Upper lobe of left lung (tissue), 4 donors: ENCODE data around the gene COL28A1.

ENCODE experiments used
- CTCF ChIP-seq, 6 experiments: fragments of 450-650 bp in 4 of 6; fragments of 200-600 bp in 2 of 6; sonication (generic) in 2 of 6; IDR thresholded peaks; one replicate each; pipeline ENCODE4 v1.5.1; 2016 to 2019; ENCODE audit warnings: antibody characterized with exemption in 6 of 6
- EP300 ChIP-seq, 4 donors: sonication (generic); formaldehyde crosslinking; IDR thresholded peaks; one replicate each; pipeline ENCODE4 v1.5.1; 2017; ENCODE audit warnings: antibody characterized with exemption in 4 of 4, control low read depth in 2 of 4
- POLR2A ChIP-seq, 4 donors: fragments of 450-650 bp; IDR thresholded peaks; one replicate each; pipeline ENCODE4 v1.5.1; 2016 to 2017; ENCODE audit warnings: antibody characterized with exemption in 4 of 4, mild to moderate bottlenecking in 2 of 4
- POLR2AphosphoS5 ChIP-seq, 2 donors: sonication (generic); formaldehyde crosslinking; IDR thresholded peaks; one replicate each; pipeline ENCODE4 v1.5.1; 2017; ENCODE audit warnings: antibody characterized with exemption in 2 of 2

- TF ChIP-seq POLR2A (IDR thresholded peaks at IDR 0.05) (no peak), POLR2AphosphoS5 (IDR thresholded peaks at IDR 0.05) (no peak), CTCF (IDR thresholded peaks at IDR 0.05) (no peak), EP300 (IDR thresholded peaks at IDR 0.05) (no peak)
These were observed 108.3 kb downstream of the COL28A1 start for GRCh38 chr7:7427363-7427762.
